T-helper 22 cell (primary cell): ENCODE data around the gene PEMT.
A peak's percentile ranks its signal among the peaks of the same experiment; 100 is the strongest.

Experiments
- DNase-seq: peaks from one replicate; pipeline ENCODE4 v3.0.0-alpha.2; 2020; ENCODE audit warnings: low read depth

Gene PEMT

DNA sequence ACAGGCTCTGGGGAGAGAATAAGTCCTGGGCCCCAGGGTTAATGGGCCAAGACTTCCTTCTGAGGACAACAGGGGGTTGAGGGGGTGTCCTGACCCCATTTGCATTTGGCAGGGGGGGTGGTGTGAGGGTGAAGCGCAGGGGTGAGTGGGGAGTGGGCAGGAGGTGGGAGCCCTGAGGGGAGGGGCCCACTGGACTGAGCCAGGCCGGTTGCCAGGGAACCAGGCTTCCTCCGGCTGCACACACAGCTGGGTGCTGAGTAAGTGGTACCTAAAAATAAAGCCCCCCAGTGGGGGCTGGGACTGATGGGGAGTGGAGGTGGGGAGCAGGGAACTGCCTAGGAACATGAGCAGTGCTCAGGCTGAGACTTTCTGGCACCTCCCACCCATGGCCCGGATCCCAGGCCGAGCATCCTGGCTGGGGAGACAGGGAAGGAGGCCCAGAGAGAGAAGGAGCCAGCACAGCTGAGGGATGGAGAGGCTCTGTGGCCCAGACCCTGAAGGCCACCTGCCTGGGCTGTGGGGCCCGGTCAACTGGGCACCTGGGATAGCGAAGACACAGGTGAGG, 87.9 kb downstream of the PEMT start:
- no peak for DNase-seq

GRCh38 chr17:17502741-17503565, 88.6 kb downstream of the PEMT start:
- DNase-seq, result no peak

DNA sequence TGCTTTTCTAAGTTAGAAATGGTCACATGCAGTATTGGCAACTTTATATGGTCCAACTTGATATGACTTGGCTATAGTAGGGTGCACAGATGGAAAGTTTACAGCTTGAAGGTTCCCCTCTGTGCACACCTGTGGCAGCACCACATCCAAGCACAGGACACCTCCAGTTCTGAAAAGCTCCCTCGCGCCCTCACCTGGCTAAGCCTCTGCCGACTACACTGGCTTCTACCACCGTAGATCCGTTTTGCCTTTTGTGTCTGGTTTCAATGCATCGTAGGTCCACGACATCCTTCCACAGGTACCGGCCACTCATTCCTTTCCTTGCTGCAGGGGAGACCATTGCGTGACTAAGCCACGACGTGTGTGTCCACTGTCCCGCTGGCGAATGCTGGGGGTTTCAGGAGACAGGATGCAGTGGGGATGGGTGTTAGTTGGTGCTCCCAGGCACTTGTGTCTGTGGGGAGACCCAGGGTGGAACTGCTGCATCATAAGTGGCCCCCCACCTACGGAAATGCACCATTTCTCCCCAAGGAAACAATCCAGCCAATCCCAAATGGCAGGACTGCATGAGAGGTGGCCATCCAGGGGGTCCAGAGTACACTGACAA, 90.4 kb downstream of the PEMT start:
- DNase-seq, result no peak

GRCh38 chr17:17499402-17500145, 91.9 kb downstream of the PEMT start:
- no peak for DNase-seq

DNA sequence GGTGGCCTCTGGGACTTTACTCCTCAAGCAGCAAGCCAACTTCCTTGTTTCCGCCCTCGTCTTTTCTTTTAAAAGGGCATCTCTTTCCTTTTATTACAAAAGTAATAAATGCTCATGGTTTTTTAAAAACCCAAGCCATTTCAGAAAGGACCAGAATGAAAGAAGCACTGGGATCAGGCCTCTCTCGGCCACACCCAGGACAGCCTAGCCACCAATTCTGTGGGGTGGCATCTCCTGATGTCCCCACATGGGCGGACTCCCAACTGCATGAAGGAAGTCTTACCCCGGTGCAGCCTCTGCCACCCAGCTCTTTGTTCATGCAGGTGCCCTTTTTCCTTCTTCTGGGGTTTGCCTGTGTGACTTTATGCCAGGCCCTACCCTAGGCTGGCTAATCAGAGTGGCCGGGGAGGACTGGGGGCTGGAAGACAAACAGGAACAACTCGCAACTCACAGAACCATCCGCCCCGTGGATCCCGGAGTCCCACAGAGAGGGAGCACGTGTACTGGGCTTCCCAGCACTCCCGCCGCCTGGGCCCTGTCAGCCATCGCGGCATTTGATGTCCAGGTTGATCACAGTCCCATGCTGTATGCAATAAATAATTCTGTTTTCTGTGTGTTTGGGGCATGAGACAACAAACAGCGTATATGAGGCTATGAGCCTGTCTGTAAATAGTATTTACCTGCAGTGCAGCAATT, 92.8 kb downstream of the PEMT start:
- no peak for DNase-seq

DNA sequence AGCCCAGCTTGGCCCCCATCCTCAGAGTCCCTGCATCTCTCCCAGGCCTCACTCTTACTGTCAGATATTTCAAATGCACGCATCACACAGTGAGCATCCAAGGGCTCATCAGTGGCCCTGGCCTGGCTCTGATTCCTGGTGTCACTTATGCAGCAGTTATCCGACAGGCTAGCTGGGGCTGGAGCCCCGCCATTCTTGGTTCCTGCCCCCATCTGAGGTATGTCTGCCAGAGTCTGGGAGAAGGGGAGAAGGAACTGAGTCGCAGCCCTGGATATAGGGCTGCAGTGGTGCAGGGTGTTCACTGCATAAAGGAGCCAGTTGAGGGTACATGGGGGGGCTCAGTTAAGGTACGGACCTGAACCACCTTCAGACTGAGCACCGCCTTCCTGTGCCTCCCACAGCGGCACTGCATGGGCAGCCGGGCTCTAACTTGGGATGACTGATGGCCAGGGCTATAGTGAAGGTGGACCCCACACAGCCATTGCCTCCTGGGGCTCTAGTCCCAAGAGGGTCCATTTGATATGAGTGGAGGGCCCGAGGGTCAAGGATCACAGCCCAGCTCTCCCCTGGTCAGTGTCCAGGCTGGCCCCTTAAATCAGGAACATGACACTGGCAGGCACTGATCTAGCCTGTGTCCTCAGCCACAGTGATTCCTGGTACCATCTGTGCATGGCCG, 93.5 kb downstream of the PEMT start:
- DNase-seq, result no peak

DNA sequence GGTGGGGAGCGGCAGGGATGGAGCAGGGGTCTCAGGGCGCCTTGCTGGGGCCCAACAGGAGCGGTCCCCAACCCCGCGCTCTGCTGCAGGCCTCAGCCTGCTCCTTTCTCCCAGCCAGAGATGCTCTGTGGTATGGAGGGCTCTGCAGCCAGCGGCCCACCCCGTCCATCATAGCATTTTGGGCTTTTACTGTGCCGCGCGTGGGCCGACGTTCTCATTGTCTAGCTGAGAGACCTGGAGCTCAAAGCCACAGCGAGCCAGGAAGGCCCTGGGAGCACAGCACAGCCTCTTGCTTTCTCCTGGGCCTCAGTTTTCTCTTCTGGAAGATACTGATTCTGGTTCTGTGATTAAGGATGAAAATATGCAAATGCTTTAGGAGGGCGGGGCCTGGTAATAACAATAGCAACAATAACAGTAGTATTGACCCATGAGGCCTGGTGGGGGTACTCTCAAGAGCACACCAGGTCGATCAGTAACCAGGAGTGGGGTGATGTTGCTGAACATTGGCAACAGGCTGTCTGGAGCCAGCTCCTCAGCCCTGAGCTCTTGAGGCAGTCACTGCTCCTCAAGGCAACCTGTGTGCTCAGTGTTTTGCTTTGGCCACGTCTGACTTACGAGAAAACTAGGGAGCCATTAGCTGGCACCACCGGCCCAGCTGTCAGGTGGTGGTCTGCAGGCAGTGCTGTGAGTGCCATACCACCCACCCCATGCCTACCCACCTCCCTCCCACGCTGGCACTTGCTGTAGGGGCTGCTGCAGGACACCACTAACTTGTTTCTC, 94.3 kb downstream of the PEMT start:
- no peak for DNase-seq

- DNase-seq, result peak; percentile 66
These were observed 95.1 kb downstream of the PEMT start, which contains the start of gene RASD1 for GRCh38 chr17:17496189-17497064. TSS of gene RASD1 (minus strand) at chr17:17496395. CDS start at chr17:17496181, 214 bp downstream.

- no peak for DNase-seq
These were observed 95.8 kb downstream of the PEMT start for GRCh38 chr17:17495536-17496188.

DNA sequence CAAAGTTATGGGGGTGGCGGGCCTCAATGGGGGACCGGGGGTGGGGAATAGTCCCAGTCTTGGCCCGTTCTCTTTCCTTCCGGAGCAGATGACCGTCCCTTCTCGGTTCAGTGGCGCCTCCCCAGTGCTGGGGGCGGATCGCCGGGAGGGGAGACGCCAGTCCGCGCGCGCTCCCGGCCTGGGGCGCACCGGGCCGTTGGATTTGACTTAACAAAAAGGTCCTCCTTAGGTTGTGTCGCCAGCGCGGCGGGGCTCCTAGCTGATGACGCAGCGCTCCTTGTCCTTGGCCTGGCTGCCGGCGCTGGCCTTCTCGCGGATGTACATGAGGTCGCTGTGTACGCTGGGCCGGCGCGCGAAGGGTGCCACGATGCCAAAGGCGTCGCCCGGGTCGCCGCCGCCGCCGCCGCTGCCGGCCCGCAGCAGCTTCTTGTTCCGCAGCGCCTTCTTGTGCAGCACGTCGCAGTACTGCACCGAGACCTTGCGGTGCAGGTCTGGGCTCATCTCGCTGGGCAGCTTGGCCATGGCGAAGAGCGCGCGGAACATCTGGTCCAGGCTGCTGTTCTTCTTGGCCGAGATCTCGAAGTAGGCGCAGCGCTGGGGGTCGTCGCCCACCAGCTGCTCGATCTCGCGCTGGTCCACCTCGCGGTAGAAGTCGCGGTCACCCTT, 96.5 kb downstream of the PEMT start:
- no peak for DNase-seq

GRCh38 chr17:17494499-17494869, 97.0 kb downstream of the PEMT start:
- DNase-seq, result no peak

DNA sequence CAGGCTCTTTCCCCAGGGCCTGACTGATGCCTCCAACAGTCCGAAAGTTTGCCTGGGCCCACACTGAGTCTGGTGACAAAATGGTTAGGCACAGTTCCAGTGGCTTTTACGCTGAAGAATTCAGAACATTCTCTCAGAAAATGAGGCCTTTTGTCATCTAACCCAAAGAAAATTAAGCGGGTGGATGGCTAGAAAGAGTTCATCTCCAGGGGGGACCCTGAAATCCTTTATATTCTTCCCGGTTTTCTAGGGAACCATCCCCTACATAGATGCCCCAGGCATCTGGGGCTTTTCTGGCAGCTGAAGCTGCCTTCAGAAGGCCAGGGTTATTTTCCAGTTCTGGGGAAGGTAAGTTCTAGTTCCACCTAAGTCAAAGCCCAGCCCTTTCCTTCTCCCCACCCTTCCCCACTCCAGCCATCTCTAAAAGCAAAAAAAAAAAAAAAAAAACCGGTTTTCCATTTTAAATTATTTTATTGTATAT, 97.5 kb downstream of the PEMT start:
- DNase-seq, result no peak

DNA sequence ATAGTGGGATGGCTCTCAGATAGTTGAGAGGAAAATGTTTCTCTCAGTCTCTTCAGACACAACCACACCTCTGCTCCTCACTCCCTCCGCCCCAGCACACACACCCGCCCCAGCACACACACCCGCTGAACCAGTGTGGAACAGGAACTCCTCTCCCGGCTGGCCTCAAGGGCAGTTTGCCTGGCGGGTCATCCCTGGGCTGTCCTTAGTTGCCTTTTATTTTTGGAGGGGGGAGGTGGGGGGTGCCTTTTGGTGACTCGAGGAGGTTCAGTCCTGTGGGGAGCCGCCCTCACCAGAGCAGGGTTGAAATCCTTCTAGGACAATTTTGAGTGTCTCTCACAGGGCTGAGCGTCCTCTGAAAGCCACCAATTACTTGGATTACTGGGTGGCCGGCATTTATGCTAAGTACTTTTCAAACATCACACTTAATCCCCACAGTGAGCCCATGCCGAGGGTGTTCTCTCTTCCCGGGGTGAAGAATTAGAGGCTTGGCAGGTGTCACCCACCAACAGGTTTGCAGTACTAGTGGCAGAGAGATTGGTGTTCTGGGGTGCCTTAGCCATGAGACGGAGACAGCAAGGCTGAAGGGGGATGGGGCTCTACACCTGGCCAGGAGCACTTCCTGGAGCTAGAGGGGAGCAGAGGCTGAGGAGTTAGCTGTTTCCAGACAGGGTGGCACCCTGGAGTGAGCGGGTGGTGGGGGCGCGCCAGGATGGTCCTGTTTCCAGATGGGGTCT, 98.1 kb downstream of the PEMT start:
- DNase-seq, result no peak

- no peak for DNase-seq
These were observed 98.9 kb downstream of the PEMT start for GRCh38 chr17:17492571-17492970.

GRCh38 chr17:17492085-17492484, 99.4 kb downstream of the PEMT start:
- DNase-seq, result no peak

- DNase-seq, result no peak
These were observed 99.9 kb downstream of the PEMT start for GRCh38 chr17:17491546-17491988.

DNA sequence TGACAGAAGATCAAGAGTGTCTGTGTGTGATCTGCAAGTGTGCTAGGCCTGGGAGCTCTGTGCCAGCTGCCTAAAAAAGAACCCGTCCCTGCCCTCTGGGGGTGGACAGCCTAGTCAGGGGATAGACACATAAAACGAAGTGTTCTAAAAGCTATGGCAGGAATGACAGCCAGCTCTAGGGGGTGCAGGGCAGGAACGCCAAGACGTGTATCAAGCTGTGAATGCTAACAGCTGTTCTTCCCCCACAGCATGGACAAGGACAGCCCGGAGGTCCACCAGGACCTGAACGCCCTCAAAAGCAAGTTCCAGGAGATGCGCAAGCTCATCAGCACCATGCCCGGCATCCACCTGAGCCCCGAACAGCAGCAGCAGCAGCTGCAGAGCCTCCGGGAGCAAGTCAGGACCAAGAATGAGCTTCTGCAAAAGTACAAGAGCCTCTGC, 100.5 kb downstream of the PEMT start:
- DNase-seq, result no peak

DNA sequence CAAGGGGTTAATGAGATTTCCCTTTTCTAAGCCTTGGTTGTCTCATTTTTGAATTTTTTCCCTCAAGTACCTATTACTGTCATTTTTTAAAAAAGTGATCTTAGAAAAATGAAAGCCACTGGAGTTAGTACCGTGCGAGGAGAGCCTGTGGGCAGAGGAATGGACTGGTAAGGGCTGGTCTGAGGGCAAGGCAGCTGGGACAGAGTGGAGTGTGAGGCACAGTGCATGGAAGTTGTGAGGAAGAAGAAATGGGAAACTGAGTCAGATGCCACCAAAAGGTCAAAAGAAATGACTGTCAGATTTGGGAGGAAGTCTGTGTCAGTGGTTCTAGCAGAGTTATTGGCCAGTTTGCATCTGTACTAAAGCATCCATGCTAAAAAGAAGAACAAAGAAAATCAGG, 103.5 kb downstream of the PEMT start:
- no peak for DNase-seq
